GM18511 (cell line): ENCODE data around the gene TMEM63B.
"Not testable (repeated sequence)": the region's sequence is repeated elsewhere in the genome, so short reads cannot be mapped to it uniquely, and the experiment has no call there.

Source experiments
- ATAC-seq: cut with Tn5 transposase; IDR thresholded peaks from one replicate; pipeline ENCODE4 v1.9.1; 2021; ENCODE audit warnings: mild to moderate bottlenecking, moderate library complexity; ENCODE audit not compliant: unreplicated experiment

The TMEM63B gene

DNA sequence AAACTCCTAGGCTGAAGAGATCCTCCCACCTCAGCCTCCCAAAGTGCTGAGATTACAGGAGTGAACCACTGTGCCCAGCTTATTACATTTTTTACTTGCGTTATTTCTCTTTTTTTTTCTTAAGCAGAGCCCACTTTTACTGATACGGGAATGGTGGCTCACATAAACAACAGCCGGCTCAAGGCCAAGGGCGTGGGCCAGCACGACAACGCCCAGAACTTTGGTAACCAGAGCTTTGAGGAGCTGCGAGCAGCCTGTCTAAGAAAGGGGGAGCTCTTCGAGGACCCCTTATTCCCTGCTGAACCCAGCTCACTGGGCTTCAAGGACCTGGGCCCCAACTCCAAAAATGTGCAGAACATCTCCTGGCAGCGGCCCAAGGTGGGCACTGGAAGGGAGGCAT lies 41.8 kb downstream of the TMEM63B start:
- ATAC-seq = no peak

DNA sequence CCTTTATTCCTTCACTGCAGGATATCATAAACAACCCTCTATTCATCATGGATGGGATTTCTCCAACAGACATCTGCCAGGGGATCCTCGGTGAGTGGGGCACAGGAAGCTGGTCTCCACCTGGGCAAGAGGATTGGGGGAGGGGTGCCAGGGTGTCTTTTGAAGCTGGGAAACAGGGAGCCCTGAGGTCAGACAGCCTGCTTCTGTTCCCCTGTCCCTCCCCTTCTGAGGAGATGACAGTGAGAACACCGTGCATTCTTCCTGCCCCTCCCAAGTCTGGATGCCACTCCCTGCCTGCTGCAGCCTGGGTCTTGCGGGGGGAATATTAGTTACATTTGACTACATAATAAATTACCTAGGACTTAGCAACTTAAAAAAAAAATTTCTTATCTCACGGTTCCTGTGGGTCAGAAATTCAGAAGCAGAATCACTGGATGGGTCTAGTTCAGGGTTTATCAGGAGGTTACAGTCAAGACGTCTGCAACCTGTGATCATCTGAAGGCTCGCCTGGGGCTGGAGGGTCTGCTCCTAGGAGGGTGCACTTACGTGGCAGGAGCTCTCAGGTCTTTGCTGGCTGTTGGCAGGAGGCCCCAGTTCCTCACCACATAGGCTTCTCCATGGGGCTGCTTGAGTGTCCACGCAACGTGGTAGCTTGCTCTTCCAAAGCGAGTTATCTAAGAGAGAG lies 42.7 kb downstream of the TMEM63B start:
- ATAC-seq = no peak

- ATAC-seq = no peak
Observed at GRCh38 chr6:44171899-44172546, 44.7 kb downstream of the TMEM63B start.

GRCh38 chr6:44172731-44173500 lies 45.6 kb downstream of the TMEM63B start:
- peak; percentile 73 for ATAC-seq

- no peak for ATAC-seq
Observed at GRCh38 chr6:44176130-44176761, 48.9 kb downstream of the TMEM63B start.

GRCh38 chr6:44176762-44177509 lies 49.6 kb downstream of the TMEM63B start:
- peak; percentile 62 for ATAC-seq

GRCh38 chr6:44177691-44178423 lies 50.5 kb downstream of the TMEM63B start:
- ATAC-seq = no peak

DNA sequence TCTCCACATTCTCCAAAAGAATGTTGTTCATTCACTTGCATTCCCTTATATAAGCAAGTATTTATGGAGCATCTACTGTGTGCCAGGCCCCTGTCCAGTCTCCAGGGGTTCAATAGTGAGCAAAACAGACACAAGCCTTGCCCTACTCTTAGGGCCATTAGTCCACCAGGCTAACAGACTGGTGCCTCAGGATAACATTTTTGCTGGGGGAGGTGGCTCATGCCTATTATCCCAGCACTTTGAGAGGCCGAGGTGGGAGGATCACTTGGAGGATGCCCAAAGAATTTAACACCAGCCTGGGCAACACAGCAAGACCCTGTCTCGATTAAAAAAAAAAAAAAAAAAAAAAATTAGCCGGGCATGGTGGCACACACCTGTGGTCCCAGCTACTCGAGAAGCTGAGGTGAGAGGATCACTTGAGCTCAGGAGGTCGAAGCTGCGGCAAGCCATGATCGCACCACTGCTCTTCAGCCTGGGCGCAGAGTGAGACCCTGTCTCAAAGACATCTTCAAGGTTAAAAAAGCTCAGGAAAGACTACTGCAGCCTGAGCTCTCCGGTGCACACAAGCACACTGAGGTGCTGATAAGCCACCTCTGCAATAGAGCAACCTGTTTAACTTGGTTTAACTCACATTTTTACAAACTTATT lies 51.2 kb downstream of the TMEM63B start:
- no peak for ATAC-seq

DNA sequence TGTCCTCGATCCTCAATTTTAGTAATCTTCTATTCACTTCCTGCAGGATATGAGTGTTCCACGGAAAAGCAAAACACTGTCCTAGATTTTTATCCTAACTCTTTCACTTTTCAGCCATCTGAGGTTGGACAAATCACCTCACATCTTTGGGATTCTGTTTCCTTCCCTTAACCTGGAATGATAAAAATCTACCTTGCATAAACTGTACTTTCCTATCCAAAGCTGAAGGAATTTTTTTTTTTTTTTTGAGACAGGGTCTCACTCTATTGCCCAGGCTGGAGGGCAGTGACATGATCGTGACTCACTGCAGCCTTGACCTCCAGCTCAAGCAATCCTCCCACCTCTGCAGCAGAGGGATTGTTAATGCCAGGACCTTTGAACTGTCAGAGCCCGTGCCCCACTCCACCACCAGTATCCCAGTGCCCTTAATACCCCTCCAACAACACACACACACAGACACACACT lies 51.8 kb downstream of the TMEM63B start:
- no peak for ATAC-seq

DNA sequence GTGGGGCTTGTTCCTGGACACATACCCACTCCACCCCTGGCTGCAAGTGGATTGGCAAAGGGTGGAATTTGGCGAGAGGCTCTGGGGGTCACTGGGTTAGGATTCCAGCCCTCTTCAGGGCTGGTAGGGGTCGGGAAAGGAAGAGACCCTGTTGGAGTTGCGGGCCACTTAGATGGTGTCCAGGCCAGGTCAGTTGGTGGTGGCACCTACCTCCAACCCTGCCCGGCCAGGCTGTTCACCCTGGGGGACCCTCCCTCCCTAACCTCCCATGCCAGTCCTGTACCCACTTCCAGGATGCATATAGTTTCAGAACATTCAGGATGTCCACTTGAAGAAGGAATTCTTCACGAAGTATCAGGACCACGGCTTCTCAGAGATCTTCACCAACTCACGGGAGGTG lies 52.3 kb downstream of the TMEM63B start:
- ATAC-seq = no peak

DNA sequence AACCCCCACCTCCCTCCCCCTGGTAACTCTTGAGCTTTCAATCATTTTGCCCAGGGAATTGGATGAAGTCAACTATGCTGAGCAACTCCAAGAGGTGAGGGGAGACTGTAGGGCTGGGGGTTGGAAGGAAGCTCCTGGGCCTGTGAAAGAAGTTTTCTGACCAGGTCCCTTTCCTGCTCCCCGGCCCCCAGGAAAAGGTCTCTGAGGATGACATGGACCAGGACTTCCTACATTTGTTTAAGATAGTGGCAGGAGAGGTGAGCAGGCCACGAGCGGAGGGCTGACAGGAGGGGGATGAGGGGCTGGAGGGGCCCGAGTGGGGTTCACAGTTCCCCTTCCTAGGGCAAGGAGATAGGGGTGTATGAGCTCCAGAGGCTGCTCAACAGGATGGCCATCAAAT lies 53.1 kb downstream of the TMEM63B start:
- no peak for ATAC-seq

- ATAC-seq = no peak
Observed at GRCh38 chr6:44180886-44181285, 53.5 kb downstream of the TMEM63B start.

DNA sequence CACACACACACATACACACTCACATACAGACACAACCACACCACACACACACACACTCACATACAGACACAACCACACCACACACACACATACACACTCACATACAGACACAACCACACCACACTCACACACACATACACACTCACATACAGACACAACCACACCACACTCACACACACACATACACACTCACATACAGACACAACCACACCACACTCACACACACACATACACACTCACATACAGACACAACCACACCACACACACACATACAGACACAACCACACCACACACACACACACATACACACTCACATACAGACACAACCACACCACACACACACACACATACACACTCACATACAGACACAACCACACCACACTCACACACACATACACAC lies 54.4 kb downstream of the TMEM63B start:
- ATAC-seq = not testable (repeated sequence)

DNA sequence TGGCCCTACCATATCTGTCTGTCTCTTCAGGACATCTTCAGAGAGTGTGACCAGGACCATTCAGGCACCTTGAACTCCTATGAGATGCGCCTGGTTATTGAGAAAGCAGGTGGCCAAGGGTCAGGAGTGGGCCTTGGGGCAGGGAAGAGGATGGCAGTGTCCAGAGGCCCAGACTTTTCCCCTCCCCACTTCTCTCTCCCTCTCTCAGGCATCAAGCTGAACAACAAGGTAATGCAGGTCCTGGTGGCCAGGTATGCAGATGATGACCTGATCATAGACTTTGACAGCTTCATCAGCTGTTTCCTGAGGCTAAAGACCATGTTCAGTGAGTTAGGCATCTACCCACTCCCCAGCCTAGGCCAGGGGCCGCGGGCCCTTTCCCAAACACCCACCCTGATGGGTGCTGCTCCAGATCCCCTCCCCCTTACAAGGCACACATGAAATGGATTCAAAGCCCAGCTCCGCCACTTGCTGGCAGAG lies 55.6 kb downstream of the TMEM63B start:
- ATAC-seq = no peak

GRCh38 chr6:44183783-44184182 lies 56.4 kb downstream of the TMEM63B start:
- no peak for ATAC-seq

DNA sequence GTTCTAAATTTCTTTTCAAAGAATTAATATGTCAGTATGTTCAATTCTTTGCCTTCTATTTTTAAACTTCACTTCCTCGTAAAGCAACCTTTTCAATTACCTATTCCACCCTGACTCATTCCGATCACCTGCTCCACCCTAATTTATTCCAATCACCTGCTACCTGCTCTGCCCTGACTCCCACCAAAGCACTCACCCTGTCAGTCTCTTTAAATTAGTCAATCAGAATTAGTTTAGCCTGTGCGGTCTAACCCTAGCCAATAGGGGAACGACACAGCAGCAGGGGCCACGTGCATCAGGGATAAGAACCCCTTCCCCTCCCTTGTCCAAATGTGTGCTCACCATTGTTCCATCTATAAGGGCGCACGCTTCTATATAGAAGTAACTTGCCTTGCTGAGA lies 58.0 kb downstream of the TMEM63B start:
- ATAC-seq = not testable (repeated sequence)

DNA sequence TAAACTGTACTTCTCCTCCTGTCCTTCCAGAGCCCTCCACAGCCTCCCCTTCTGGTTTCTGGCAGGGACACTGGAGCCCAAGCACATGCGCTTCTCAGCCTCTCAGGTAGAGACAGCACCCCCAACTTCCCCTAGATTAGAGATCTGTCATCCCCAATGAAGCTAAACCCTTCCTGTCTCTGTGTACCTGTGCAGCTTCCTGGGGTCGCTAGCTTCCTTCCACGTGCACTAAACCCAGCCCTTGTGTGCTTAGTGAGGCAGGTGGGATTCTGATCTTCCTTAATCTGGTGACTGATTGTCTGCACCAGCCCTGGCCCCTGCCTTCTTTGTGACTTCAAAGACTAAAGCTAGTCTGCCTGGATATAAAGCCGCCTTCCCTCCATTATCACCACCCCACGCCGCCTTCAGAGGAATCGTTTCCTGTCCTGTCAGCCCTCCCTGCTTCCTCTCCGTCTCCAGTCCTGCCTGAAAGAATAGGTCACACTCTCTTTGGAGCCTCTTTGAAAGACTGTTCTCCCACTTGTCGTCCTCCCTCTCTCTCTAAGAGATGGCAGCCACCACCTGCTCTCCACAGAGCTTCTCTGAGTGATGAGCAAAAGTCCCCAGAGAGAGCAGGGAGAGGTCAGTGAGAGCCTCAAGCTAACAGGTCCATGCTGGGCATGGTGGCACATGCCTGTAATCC lies 58.7 kb downstream of the TMEM63B start:
- ATAC-seq = no peak

DNA sequence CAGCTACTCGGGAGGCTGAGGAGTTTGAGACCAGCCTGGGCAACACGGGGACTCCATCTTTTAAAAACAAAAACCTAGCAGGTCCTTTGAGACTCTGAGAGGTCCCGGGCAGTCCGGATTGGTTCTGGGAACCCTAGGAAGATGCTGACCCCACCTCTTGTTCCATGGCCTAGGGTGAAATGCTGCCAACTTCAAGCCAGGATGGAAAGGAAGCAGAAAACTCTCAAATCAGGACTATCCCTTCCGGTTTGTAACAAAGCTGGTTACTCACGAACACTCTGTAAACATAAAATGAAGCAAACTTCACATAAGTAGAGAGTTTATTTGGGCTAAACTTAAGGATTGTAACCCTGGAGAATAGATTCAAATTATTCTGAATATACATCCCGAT lies 59.3 kb downstream of the TMEM63B start:
- no peak for ATAC-seq

- ATAC-seq = no peak
Observed at GRCh38 chr6:44188819-44189218, 61.5 kb downstream of the TMEM63B start.
